Stomach (tissue), 4 donors: ENCODE results near the gene NOTCH4.
A peak's percentile ranks its signal among the peaks of the same experiment; 100 is the strongest.

Source experiments
- CTCF ChIP-seq, 7 experiments: fragments of 450-650 bp in 4 of 7; fragments of 200-600 bp in 3 of 7; sonication (generic) in 3 of 7; IDR thresholded peaks; one replicate each; pipeline ENCODE4 v1.5.1; 2016 to 2019; ENCODE audit warnings: antibody characterized with exemption in 7 of 7, control low read depth in 2 of 7, mild to moderate bottlenecking in 1 of 7
- EP300 ChIP-seq: sonication (generic); formaldehyde crosslinking; IDR thresholded peaks from one replicate; pipeline ENCODE4 v1.6.1; 2017; ENCODE audit warnings: antibody characterized with exemption
- POLR2AphosphoS5 ChIP-seq, 3 donors: sonication (generic); formaldehyde crosslinking; IDR thresholded peaks; one replicate each; pipeline ENCODE4 v1.6.1; 2016; ENCODE audit warnings: antibody characterized with exemption in 3 of 3

DNA sequence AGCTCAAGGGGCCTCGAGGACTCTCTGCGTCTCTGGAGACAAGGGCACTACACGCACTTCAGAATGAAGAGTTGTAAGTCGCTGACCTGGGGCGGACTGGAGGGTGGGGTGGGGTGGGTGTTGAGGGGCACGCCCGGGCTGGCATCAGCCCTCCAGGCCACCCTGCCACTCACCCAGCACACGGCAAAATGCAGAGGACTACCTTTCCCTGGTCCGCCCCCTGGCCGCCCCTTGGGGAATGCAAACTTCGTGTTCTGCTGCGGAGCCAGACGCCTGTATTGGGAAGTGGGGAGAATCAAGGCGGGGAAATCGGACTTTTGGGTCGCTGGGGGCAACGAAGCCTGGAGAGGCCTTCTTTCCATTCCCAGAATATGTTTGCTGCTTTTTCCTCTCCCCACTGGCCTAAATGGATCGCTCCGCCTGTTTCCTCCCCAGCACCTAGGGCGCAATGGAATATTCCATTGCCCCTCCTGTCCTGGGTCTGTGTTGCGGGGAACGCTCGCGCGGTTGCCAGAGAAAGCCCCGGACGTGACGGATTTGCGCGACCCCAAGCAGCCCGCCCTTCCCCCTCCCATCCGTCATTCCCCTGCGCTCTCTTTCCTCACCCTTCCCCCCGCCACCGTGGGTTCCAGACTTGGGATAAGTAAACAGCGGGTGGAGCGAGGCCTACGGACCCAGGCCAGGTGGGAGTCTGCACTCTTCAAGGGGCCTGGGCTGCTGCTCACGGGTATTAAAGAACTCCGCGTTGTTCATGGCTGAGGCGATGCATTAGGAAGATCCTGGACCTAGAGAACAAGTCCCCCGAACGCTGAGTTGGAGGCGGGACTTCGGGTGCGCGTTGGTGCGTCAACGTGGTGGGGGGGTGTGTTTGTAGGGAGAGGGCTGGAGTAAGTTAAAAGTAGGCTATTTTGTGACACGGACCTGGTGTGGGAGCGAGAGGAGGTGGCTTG is 70.0 kb downstream of the NOTCH4 start, which contains the start of gene PPT2:
- TF ChIP-seq CTCF (IDR thresholded peaks at IDR 0.05) (no peak), POLR2AphosphoS5 (IDR thresholded peaks at IDR 0.05) (peak; percentile 51 to 82 (median 81)), EP300 (no peak)
